LNCaP clone FGC (cell line): ENCODE measurements around the gene JAK2.
A peak's percentile ranks its signal among the peaks of the same experiment; 100 is the strongest.

ENCODE experiments used
- DNase-seq: peaks from one replicate; pipeline ENCODE4 v3.0.0-alpha.2; 2011; ENCODE audit warnings: low read depth
- H3K4me3 ChIP-seq: 2 replicates; pipeline ENCODE4 v1.5.1; 2011; ENCODE audit warnings: mild to moderate bottlenecking, low read depth, low read length, control low read depth
- CTCF ChIP-seq: IDR thresholded peaks from 2 replicates; pipeline ENCODE4 v1.5.1; 2012; ENCODE audit warnings: mild to moderate bottlenecking; ENCODE audit not compliant: control insufficient read depth, insufficient read depth; ENCODE audit errors: extremely low read depth

Gene JAK2

GRCh38 chr9:4986783-4987182, 1.7 kb downstream of the JAK2 start:
- H3K4me3 ChIP-seq, result peak overlapping the region; percentile 64
- DNase-seq, result no peak
- TF ChIP-seq CTCF, result no peak

- no peak for DNase-seq
- H3K4me3 ChIP-seq, result no peak overlapping the region
- TF ChIP-seq CTCF, result peak; percentile 53
Observed at GRCh38 chr9:4987961-4988421, 2.9 kb downstream of the JAK2 start.

GRCh38 chr9:4992872-4993271, 7.8 kb downstream of the JAK2 start:
- H3K4me3 ChIP-seq, result no peak overlapping the region
- no peak for TF ChIP-seq CTCF
- DNase-seq, result no peak

GRCh38 chr9:4994166-4994890, 9.3 kb downstream of the JAK2 start:
- no peak overlapping the region for H3K4me3 ChIP-seq
- no peak for TF ChIP-seq CTCF
- peak; percentile 33 for DNase-seq

GRCh38 chr9:4997196-4997595, 12.1 kb downstream of the JAK2 start:
- H3K4me3 ChIP-seq, result no peak overlapping the region
- no peak for DNase-seq
- no peak for TF ChIP-seq CTCF

GRCh38 chr9:4997631-4998030, 12.6 kb downstream of the JAK2 start:
- DNase-seq, result no peak
- H3K4me3 ChIP-seq, result no peak overlapping the region
- TF ChIP-seq CTCF, result no peak

- H3K4me3 ChIP-seq, result no peak overlapping the region
- DNase-seq, result no peak
- no peak for TF ChIP-seq CTCF
Observed at GRCh38 chr9:5002811-5003210, 17.7 kb downstream of the JAK2 start.
